ENCODE measurements around the gene ABCB1. TPM values are rescaled to one million over a fixed set of nuclear protein-coding genes. Genes with fewer than 3 reads are reported as not detected.

Gene ABCB1
- total and polyA plus RNA-seq, 2 of the 13 experiments (the other 11 are each of a cell fraction or from before 2014, with no cell fraction given): 42.8 to 52.6 TPM

GRCh38 chr7:87599336-87599735, 1.3 kb downstream of the ABCB1 start (continued):
- no peak for TF ChIP-seq LBX2 (CRISPR knock-in tag; IDR thresholded peaks at IDR 0.05; ENCODE audit: borderline replicate concordance)
- no peak for TF ChIP-seq HDAC6 (IDR thresholded peaks at IDR 0.05; ENCODE audit: low read depth, low read length)
- no peak for TF ChIP-seq ZFP36L1 (CRISPR knock-in tag; IDR thresholded peaks at IDR 0.05)
- 0 out of 2 replicates have a peak, but pooled peaks have one; percentile 21 for TF ChIP-seq ZSCAN25 (CRISPR knock-in tag; IDR thresholded peaks at IDR 0.05)
- TF ChIP-seq SATB2 (CRISPR knock-in tag; IDR thresholded peaks at IDR 0.05): no peak
- 0 out of 2 replicates have a peak, but pooled peaks have one; percentile 27 for TF ChIP-seq KLF6 (CRISPR knock-in tag; IDR thresholded peaks at IDR 0.05)
- peak; percentile 64; the same call in 1 of the 2 replicates for TF ChIP-seq NFKBIZ (CRISPR knock-in tag; IDR thresholded peaks at IDR 0.05)
- 0 out of 2 replicates have a peak, but pooled peaks have one; percentile 47 for TF ChIP-seq MLX (CRISPR knock-in tag; IDR thresholded peaks at IDR 0.05)
- TF ChIP-seq ARNTL (CRISPR knock-in tag; IDR thresholded peaks at IDR 0.05): peak; percentile 85
- TF ChIP-seq GABPA (IDR thresholded peaks at IDR 0.05; ENCODE audit: low read depth, low read length): no peak
- TF ChIP-seq GABPA (CRISPR knock-in tag; IDR thresholded peaks at IDR 0.05; ENCODE audit: low read depth): peak; percentile 74
- TF ChIP-seq HDAC2 (CRISPR knock-in tag; IDR thresholded peaks at IDR 0.05): peak; percentile 82
- no peak for TF ChIP-seq ZNF770 (CRISPR knock-in tag; IDR thresholded peaks at IDR 0.05)
- TF ChIP-seq KDM2A (CRISPR knock-in tag; IDR thresholded peaks at IDR 0.05; ENCODE audit: borderline replicate concordance, low read depth): peak; percentile 68; the same call in 1 of the 2 replicates
- TF ChIP-seq NR2C2 (CRISPR knock-in tag; IDR thresholded peaks at IDR 0.05; ENCODE audit: borderline replicate concordance): peak; percentile 19; the same call in 1 of the 2 replicates
- no peak for TF ChIP-seq ZKSCAN1 (IDR thresholded peaks at IDR 0.05; ENCODE audit: low read length)
- TF ChIP-seq BCL6 (CRISPR knock-in tag; IDR thresholded peaks at IDR 0.05): peak; percentile 83
- no peak for TF ChIP-seq SOX13 (IDR thresholded peaks at IDR 0.05)
- TF ChIP-seq SOX13 (CRISPR knock-in tag; conservative IDR thresholded peaks at IDR 0.05 in 1 of 2, IDR thresholded peaks at IDR 0.05 in 1 of 2): peak in 1 of 2 experiments; percentile 70; a peak in 1 of 4 replicates
- no peak for TF ChIP-seq MAFG (CRISPR knock-in tag; IDR thresholded peaks at IDR 0.05)
- TF ChIP-seq DBP (CRISPR knock-in tag; IDR thresholded peaks at IDR 0.05; ENCODE audit: not compliant biosample characterization): no peak
- no peak for TF ChIP-seq MTA1 (CRISPR knock-in tag; IDR thresholded peaks at IDR 0.05; ENCODE audit: borderline replicate concordance)
- no peak for TF ChIP-seq NCOA1 (CRISPR knock-in tag; IDR thresholded peaks at IDR 0.05)
- TF ChIP-seq SAP130 (CRISPR knock-in tag; IDR thresholded peaks at IDR 0.05; ENCODE audit: low read depth): peak; percentile 92
- TF ChIP-seq ZNF616 (CRISPR knock-in tag; IDR thresholded peaks at IDR 0.05; ENCODE audit: low read depth): no peak
- TF ChIP-seq MTF1 (CRISPR knock-in tag; IDR thresholded peaks at IDR 0.05): no peak
- TF ChIP-seq IRF1 (CRISPR knock-in tag; IDR thresholded peaks at IDR 0.05; ENCODE audit: low read depth): no peak
- peak; percentile 94 for TF ChIP-seq GATAD2A (CRISPR knock-in tag; IDR thresholded peaks at IDR 0.05)
- no peak for TF ChIP-seq CC2D1A (CRISPR knock-in tag; IDR thresholded peaks at IDR 0.05)
- TF ChIP-seq TOE1 (CRISPR knock-in tag; IDR thresholded peaks at IDR 0.05): no peak
